Posterior cingulate gyrus (tissue), 11 donors: ENCODE results near the gene TAF4B.
"Not testable (repeated sequence)": the region's sequence is repeated elsewhere in the genome, so short reads cannot be mapped to it uniquely, and the experiment has no call there.

Experiments
- DNase-seq, 10 donors: peaks; one replicate each; pipeline versions ENCODE4 v3.0.0 to v3.0.0-alpha.2; 2020 to 2021; ENCODE audit warnings: mixed read lengths in 3 of 10
- intact Hi-C: fragments of 100-400 bp; cut with DNase I; formaldehyde crosslinking; loops from one replicate; pipeline ENCODE4 v1.15.1; 2023

Gene TAF4B

GRCh38 chr18:26367425-26367824 lies 141.2 kb downstream of the TAF4B start:
- DNase-seq, result no peak
- intact Hi-C loops, result no loop called here

GRCh38 chr18:26370037-26370436 lies 143.8 kb downstream of the TAF4B start:
- intact Hi-C loops, result no loop called here
- no peak for DNase-seq

GRCh38 chr18:26376105-26376504 lies 149.9 kb downstream of the TAF4B start:
- intact Hi-C loops, result no loop called here
- DNase-seq, result no peak

- no peak for DNase-seq
- intact Hi-C loops, result no loop called here
Measured at GRCh38 chr18:26378701-26379100, 152.5 kb downstream of the TAF4B start.

DNA sequence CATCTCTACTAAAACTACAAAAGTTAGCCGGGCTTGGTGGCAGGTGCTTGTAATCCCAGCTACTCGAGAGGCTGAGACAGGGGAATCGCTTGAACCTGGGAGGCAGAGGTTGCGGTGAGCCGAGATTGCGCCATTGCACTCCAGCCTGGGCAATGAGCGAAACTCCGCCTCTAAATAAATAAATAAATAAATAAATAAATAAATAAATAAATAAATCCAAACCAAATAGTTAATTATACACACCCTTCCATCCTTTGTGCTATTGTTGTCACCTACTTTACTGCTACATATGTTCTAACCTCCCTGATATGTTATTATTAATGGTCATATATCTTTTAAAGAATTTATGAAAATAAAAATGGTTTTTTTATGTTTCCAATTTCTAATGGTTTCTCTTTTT lies 155.3 kb downstream of the TAF4B start:
- intact Hi-C loops, result loop anchor here (5.0 kb wide), 2 partner anchors 81 to 271 kb away; no protein-coding TSS in a partner anchor
- not testable (repeated sequence) for DNase-seq

- intact Hi-C loops, result loop anchor here (5.0 kb wide), 2 partner anchors 79 to 269 kb away; no protein-coding TSS in a partner anchor
- DNase-seq, result no peak
Measured at GRCh38 chr18:26383454-26384270, 157.4 kb downstream of the TAF4B start.

DNA sequence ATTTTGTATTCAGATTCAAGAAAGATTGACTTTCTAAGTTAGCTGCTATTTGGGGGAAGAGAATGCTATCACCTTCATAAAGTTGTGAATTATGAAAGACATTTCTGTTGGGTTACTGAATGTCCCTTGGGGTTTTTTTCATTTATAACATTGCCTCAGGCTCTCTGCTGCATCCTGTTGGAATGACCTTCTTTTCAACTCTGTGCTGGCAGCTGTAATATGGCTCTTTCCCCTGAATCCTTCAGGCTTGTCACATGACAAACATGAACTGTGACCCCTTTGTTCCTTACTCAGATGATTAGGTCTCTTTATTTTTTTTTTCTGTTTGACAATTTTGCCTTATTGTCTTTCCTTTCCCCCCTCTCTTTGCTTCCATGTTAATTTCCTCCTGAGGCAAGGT lies 159.8 kb downstream of the TAF4B start:
- DNase-seq, result no peak
- intact Hi-C loops, result no loop called here

GRCh38 chr18:26386441-26386840 lies 160.2 kb downstream of the TAF4B start:
- intact Hi-C loops, result no loop called here
- DNase-seq, result no peak

DNA sequence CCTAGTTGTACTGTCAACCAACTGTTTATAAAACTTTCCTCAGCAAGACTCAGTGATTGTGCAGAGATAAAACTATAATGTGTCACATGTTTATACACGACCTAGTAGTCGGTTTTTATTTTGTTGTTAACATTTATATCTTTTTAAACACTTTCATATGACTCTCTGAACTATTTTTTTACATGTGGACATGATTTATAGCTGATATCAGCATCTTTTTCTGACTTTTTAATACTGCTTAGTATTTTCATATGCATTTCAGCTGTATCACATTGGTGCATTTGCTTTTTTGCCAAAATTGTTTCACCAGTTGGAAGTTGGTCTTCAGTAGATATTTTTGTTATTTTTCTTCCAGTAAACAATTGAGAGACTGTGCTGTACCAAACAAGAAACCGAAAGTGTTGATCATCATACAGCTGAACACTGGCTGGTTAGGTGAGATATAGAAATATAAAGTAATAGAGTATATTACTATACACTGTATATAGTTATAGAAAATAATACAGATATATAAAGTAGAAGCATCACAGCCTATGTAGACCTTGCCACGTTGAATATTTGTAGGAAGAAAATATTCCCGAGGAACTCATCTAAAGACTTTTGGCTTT lies 167.9 kb downstream of the TAF4B start:
- no peak for DNase-seq
- intact Hi-C loops, result no loop called here

GRCh38 chr18:26397019-26397418 lies 170.8 kb downstream of the TAF4B start:
- no peak for DNase-seq
- intact Hi-C loops, result no loop called here

GRCh38 chr18:26403491-26403890 lies 177.2 kb downstream of the TAF4B start:
- intact Hi-C loops, result no loop called here

DNA sequence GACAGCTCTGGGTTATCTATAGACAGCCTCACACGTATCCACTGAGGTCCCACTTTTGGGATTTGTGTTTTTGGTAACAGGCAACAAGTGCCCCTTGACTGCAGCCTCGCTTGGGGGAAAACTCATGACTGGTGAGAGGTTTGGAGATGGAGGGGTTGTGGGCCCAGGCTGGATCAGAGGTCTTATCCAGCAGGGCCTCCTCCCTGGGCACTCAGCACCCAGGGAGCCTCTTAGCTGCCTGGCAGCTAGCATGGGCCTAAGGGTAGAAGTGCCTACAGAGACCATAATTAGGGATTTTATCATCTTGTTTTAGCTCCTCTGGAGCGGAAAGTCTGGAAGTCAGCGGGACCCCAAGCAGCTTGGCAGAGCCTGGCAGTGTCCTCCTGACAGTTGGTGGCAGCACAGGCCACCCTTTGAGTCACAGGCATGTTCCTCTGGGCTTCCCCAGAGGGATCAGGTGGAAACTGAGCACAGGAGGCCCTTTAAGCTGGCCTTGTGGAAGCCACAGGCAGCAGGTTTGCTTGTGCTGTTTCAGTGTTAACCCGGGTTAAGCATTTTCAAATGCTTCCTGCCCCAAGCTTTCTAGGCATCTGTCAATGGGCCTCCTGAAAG lies 179.1 kb downstream of the TAF4B start:
- intact Hi-C loops, result loop anchor here (2.0 kb wide), 1 partner anchor 244 kb away; no protein-coding TSS in a partner anchor
- peak in 9 of 10 donors; percentile 30 to 94 (median 61) for DNase-seq

More at GRCh38 chr18:26403491-26403890, 177.2 kb downstream of the TAF4B start:
- no peak for DNase-seq

- DNase-seq, result peak in 1 of 10 donors; percentile 65
- intact Hi-C loops, result no loop called here
Measured at GRCh38 chr18:26406324-26406723, 180.1 kb downstream of the TAF4B start.

- no peak for DNase-seq
- intact Hi-C loops, result no loop called here
Measured at GRCh38 chr18:26406854-26407517, 180.7 kb downstream of the TAF4B start.

- peak in 1 of 10 donors; percentile 57 for DNase-seq
Measured at GRCh38 chr18:26407736-26408601, 181.7 kb downstream of the TAF4B start.

GRCh38 chr18:26409091-26409490 lies 182.8 kb downstream of the TAF4B start:
- DNase-seq, result no peak
- intact Hi-C loops, result no loop called here

More at GRCh38 chr18:26407736-26408601, 181.7 kb downstream of the TAF4B start:
- intact Hi-C loops, result no loop called here

DNA sequence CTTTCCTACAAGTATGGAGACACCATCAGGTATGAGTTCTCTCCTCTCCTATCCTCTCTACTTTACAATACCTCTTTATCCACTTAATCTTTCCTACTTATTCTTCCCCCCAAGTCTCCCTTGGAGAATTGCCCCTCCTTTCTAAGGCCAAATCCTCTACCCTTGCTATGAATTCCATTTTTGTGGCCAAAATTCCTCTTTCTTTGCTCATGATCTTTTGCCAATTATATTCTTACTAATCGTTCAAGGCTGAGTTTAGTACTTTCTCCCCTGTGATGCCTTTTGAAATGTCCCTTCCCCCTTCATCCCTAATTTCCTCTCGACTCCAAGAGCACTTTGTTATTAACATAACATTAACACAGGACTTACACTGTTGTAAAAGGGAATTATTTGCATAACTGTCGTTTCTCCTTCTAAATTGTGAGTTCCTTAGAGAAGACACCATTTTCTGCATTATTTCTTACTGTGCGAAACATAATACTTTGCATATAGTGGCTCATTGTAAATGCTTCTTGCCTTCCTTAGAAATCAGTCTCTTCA lies 188.7 kb downstream of the TAF4B start:
- DNase-seq, result no peak
- intact Hi-C loops, result no loop called here

DNA sequence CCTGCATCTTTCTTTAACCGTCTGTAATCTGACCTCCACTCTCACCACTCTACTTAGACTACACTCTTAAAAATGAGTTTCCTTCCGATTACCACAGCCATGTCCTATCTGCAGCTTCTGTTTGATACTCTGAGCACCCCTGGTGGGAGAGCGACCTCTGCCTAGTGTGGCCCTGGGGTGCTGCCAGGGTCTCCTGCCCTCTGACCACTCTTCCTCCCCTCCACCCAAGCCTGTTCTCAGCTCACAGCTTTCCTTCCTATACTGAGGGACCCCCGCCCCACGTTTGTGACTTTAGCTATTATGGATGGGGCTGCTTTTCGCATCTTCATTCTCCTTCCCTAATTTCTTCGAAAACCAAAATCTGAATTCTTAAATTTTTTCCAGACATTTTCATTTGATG lies 189.4 kb downstream of the TAF4B start:
- intact Hi-C loops, result no loop called here
- DNase-seq, result peak in 1 of 10 donors; percentile 34

GRCh38 chr18:26416652-26417150 lies 190.5 kb downstream of the TAF4B start:
- intact Hi-C loops, result no loop called here
- DNase-seq, result no peak
